LNCaP clone FGC (cell line): ENCODE data around the gene ANKRD24.

ENCODE experiments used
- DNase-seq: peaks from one replicate; pipeline ENCODE4 v3.0.0-alpha.2; 2011; ENCODE audit warnings: low read depth
- H3K4me3 ChIP-seq: 2 replicates; pipeline ENCODE4 v1.5.1; 2011; ENCODE audit warnings: mild to moderate bottlenecking, low read depth, low read length, control low read depth
- TF ChIP-seq, protein P1 (sequence below): IDR thresholded peaks from 2 replicates; pipeline ENCODE4 v1.5.1; 2012; ENCODE audit warnings: mild to moderate bottlenecking; ENCODE audit not compliant: control insufficient read depth, insufficient read depth; ENCODE audit errors: extremely low read depth

The ANKRD24 gene

DNA sequence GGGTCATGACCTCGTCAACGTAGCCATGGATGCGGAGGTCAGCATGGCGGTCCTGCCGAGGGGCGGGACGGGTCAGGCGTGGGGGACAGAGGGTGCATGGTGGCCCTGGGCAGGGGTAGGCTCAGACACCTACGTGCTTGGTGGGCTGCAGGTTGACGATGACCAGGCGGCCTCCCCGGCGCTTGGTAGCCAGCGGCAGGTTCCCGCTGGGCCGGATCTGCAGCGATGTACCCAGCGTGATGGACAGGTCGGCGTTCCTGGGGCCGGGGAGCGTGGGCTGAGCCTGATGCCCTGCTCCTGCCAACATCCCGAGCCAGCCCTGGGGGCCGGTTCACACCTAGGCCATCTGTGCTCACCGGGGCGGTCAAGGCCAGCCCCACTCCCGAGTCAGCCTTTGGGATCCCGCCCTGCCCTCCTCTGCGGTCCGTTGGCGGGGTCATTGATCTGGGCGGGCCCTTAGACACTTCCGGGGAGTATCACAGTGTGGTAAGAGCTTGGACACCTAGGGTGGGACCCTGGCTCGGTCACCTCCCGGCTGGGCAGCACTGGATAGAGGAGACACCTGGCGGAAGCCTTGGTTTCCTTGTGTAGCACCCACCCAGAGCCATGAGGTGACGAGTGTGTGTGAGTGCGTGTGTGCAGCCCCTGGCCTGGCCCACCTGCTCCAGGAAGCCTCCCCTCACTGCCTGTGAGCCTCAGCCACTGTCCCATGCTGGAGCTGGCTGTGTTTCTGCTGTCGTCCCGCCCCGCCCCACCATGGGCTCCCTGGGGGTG is 7.4 kb upstream of the ANKRD24 start:
- no peak for DNase-seq
- H3K4me3 ChIP-seq: no peak overlapping the region
- TF ChIP-seq, protein P1, sequence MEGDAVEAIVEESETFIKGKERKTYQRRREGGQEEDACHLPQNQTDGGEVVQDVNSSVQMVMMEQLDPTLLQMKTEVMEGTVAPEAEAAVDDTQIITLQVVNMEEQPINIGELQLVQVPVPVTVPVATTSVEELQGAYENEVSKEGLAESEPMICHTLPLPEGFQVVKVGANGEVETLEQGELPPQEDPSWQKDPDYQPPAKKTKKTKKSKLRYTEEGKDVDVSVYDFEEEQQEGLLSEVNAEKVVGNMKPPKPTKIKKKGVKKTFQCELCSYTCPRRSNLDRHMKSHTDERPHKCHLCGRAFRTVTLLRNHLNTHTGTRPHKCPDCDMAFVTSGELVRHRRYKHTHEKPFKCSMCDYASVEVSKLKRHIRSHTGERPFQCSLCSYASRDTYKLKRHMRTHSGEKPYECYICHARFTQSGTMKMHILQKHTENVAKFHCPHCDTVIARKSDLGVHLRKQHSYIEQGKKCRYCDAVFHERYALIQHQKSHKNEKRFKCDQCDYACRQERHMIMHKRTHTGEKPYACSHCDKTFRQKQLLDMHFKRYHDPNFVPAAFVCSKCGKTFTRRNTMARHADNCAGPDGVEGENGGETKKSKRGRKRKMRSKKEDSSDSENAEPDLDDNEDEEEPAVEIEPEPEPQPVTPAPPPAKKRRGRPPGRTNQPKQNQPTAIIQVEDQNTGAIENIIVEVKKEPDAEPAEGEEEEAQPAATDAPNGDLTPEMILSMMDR: no peak

GRCh38 chr19:4175669-4175931 is 6.9 kb upstream of the ANKRD24 start:
- TF ChIP-seq, protein P1: no peak
- no peak for DNase-seq
- H3K4me3 ChIP-seq: no peak overlapping the region

- DNase-seq: no peak
- TF ChIP-seq, protein P1: no peak
- H3K4me3 ChIP-seq: no peak overlapping the region
Observed at GRCh38 chr19:4177146-4177545, 5.3 kb upstream of the ANKRD24 start.

GRCh38 chr19:4178990-4179389 is 3.5 kb upstream of the ANKRD24 start:
- TF ChIP-seq, protein P1: no peak
- no peak overlapping the region for H3K4me3 ChIP-seq
- DNase-seq: no peak

DNA sequence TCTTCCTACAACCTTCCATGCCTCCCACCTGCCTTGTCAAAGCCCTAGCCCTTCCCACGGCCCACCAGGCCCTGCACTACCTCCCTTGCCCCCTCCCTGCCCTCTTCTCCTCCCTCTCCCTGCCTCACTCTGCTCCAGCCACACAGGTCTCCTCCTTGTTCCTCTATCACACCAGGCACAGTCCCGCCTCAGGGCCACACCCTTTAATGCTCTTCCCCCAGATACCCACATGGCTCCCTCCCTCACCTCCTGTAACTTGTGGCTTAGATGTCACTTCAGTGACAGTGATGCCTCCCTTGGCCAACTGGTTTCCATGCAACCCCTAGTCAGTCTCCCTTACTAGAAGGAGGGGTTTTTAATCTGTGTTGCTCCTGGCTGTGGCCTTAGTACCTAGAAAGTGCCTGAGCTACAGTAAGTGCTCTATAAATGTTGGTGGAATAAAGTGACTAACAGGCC is 1.4 kb upstream of the ANKRD24 start:
- TF ChIP-seq, protein P1: no peak
- no peak for DNase-seq
- peak overlapping the region; percentile 98 for H3K4me3 ChIP-seq

DNA sequence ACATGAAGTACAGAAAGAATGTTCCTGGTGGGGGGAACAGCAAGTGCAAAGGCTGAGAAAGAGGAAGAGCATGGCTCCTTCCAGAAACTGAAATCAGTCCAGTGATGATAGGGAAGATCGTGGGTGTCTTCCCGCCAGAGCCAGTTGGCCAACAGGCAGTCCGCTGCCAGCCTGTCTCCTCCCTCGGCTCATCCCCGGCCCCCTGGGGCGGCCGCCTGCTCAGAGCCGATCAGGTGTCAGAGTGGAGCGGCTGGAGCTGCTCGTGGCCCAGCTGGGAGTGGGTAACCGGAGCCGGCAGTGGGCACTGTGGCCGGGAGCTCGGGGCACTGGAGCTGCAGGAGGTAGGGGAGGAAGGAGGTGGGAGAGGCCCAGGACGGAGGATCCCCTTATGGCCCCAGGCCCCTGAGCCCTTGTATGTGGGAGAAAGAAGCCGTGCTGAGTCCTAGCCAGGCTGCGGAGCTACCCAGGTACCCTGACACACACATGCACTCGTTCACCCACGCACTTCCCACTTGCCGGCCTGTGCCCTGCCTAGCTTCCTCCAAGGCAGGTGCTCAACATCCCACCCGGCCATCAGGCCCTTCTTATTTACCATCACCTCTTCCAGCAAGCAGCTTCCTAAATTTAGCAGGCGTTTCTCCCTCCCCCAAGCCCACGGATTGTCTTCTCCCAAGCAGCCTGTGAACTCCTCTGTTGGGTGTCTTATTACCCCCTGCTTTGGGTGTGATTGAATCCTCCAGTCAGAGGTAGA is 1.7 kb downstream of the ANKRD24 start:
- no peak overlapping the region for H3K4me3 ChIP-seq
- DNase-seq: no peak
- TF ChIP-seq, protein P1: no peak
